ENCODE measurements around the gene DND1.
"Not testable (repeated sequence)": the region's sequence is repeated elsewhere in the genome, so short reads cannot be mapped to it uniquely, and the experiment has no call there.

DND1 gene

DNA sequence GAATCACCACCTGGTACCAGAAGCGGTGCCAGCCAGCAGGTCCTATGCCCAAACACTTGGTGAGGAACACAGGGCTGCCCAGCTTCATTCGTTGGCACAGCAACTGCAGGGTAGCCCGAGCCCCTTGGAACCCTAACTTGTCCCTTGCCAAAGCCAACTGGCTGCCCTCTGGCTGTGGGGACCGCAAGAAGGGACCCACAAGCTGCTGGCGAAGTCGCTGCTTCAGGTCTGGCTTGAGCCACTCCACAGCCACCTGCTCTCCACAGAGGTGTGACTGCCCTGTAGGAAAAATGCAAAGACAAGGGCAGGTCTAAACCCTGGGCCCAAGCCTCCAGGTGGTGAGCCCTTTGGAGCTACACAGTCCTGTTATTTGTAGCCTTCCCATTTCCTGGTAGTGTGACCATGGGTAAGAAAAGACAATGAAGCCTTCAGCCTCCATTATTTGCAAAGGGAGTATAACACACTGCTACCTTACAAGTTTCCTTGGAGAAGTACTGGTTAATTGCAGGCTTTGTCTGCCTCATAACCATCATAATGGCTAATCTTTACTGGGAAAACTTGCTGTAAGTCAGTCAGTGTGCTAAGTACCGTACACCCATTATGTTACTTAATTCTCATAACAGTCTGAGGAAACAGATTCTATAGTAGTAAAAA is 1.8 kb downstream of the DND1 start:
- ATAC-seq = no peak

- ATAC-seq = not testable (repeated sequence)
Observed at GRCh38 chr5:140671035-140671434, 2.3 kb downstream of the DND1 start.

GRCh38 chr5:140664359-140665119 is 8.8 kb downstream of the DND1 start, which contains the start of gene WDR55:
TSS of gene WDR55 (plus strand) at chr5:140664904. CDS start at chr5:140664913, 9 bp downstream.
- peak; percentile 98 for ATAC-seq

GRCh38 chr5:140664030-140664358 is 9.4 kb downstream of the DND1 start:
- no peak for ATAC-seq

GRCh38 chr5:140660371-140660770 is 13.0 kb downstream of the DND1 start:
- ATAC-seq = not testable (repeated sequence)

- ATAC-seq = no peak
Observed at GRCh38 chr5:140658870-140659269, 14.5 kb downstream of the DND1 start.

- ATAC-seq = no peak
Observed at GRCh38 chr5:140647042-140647419, 26.3 kb downstream of the DND1 start.

DNA sequence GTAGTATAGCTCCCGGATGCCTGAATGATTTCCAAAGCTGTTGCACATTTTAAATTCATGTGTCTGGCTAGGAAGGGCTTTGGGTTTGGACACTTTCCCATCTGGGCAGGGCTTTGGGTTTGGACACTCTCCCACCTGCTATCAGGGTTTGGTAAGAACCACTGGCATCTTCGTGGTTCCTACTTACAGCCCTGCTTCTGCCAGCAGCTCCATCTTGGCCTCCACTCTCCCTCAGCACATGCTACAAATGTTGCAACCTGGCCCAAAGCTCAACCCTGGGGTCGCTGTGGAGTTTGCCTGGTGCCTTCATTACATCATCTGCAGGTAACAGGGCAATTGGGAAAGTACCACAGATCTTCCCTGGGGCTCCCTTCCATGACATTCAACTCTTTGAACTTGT is 30.7 kb downstream of the DND1 start:
- ATAC-seq = no peak

GRCh38 chr5:140641716-140642115 is 31.7 kb downstream of the DND1 start:
- no peak for ATAC-seq

GRCh38 chr5:140639148-140639981 is 34.0 kb downstream of the DND1 start, which contains the start of gene TMCO6:
TSS of gene TMCO6 (plus strand) at chr5:140639451. CDS start at chr5:140639528, 77 bp downstream.
- ATAC-seq = peak; percentile 92 to 93

GRCh38 chr5:140638898-140639147 is 34.6 kb downstream of the DND1 start:
- ATAC-seq = not testable (repeated sequence)

- ATAC-seq = no peak
Observed at GRCh38 chr5:140637371-140638100, 35.8 kb downstream of the DND1 start.

DNA sequence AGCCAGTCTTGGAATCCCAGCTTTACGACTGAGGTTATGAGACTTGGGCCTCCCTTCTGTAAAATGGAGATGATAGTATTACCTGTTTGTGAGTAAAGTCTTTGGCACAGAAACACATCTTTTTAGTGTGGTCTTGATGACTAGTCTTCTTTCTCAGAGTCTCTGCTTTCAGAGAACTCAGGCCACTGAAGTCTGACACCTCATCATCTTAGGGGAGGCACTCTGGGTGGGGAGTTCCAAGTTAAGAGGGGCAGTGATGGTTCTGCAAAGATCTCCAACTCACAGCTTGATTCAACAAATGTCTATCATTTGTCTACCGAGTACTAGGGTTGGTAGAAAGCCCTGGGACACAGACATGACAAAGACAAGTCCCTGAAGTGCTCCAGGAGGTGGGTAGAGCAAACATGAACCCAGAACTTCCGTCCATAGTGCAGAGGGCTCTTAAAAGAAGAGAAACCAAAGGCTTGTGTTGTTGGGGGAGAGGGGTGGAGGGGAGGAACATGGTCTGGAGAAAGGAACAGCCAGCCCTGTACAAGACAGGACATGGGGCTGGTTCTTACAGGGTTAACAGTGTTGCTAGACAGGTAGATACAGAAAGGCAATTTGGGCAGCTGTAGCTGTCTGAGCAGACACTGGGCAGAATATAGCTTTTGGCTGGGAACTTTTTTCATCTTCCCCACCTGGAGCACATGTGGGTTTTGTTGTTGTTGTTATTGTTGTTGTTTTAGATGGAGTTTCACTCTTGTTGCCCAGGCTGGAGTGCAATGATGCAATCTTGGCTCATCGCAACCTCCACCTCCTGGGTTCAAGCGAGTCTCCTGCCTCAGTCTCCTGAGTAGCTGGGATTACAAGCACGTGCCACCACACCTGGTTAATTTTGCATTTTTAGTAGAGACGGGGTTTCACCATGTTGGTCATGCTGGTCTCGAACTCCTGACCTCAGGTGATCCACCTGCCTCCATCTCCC is 37.8 kb downstream of the DND1 start:
- ATAC-seq = no peak

DNA sequence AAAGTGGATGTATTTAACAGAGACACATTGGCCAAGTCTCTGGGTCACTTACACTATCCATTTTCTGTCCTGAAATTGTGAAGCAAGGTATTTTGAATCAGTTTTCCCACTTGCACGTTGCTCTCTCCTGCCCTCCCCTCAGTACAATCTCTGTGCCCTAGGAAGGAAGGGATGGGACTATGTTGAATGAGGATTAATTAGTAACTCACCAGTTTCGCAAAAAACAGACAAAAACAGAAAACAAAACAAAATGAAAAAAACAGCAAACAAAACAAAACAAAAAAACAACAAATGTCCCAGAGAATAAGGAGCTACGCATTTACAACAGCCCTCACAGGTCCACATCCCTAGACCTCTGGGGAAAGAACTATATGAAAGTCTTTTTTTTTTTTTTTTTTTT is 39.3 kb downstream of the DND1 start:
- no peak for ATAC-seq

DNA sequence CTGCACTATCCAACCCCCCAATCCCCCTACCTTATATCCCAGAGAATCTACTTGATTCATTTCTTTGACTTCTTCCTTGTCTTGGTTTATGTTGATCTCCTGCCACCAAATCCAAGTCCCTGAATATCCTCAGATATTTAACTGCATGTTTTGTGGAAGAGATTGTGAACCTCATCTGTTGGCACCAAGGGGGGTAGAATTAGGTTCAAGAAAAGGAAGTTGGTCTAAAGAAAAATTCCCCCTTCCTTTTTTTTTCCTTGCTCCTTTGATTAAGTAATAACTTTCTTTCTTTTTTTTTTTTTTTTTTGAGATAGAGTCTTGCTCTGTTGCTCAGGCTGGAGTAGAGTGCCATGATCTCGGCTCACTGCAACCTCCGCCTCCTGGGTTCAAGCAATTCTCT is 39.9 kb downstream of the DND1 start:
- ATAC-seq = no peak

DNA sequence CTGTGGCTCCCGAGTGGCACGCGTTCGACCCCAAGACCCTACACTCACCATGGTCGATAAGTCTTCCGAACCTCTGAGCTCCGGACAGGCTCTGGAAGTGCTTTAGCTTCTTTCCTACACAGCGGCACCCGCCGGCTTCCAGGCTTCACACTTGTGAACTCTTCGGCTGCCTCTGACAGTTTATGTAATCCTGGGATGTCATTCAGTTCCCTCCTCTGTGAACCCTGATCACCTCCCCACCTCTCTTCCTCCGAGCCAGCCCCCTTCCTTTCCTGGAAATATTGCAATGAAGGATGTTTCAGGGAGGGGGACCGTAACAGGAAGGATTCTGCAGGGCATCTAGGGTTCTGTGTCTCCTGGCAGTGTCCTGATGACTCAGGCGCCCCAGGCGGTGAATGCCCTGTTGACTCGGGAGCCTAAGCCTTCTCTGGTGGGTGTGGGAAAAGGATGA is 40.3 kb downstream of the DND1 start, which contains the start of gene CD14:
TSS of gene CD14 (minus strand) at position 155 of the 451 bp plus-strand sequence. CDS start at position 51, 104 bp downstream.
- ATAC-seq = peak in 1 of 2 donors; percentile 7

GRCh38 chr5:140632366-140633020 is 40.9 kb downstream of the DND1 start:
- ATAC-seq = peak; percentile 74 to 79

DNA sequence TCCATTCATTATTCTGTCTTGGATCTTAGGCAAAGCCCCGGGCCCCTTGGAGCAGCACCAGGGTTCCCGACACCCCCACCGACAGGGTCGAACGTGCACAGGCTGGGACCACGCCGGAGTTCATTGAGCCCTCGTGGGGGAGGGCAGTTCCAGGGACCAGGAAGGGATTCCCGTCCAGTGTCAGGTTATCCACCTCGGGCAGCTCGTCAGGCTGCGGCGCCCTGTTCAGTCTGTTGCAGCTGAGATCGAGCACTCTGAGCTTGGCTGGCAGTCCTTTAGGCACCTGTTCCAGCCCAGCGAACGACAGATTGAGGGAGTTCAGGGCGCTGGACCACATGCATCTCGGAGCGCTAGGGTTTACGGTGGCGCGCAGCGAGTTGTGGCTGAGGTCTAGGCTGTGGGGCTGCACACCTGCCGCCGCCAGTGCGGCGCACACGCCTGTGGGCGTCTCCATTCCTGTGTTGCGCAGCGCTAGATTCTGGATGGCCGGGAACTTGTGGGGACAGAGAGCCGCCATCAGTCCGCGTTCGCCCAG is 41.5 kb downstream of the DND1 start:
- peak; percentile 55 to 59 for ATAC-seq

GRCh38 chr5:140631036-140631417 is 42.3 kb downstream of the DND1 start:
- no peak for ATAC-seq

DNA sequence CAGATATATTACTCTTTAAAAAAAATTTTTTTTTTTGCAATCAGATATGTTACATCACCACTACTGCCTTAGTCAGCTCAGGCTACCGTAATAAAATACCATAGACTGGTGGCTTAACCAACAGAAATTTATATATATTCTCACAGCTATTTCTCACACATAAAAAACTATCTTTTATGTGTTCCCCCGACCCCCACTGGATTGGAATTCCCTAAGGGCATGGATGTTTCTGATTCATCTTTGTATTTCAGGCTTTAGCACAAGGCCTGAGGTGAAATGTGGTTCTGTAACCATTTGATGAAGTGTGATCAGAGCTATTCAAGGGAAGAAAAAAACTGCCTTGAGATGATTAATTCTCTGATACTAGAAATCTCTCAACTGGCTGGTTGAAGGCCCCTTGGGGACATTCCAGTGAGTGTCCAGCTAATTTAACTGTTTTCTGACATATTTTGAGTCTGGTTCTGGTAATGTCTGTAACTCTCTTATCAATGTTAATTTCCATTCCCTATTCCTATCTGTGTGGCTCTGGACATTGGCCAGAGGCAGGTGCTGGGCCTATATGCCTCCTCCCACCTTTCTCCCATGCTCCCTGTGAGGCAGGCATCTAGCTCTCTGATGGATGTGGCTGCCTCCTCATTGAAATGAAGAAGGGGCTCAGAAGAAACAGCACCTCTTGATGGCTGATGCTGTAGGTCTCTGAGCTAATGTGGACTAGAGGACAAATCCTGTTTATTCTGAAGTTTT is 42.9 kb downstream of the DND1 start:
- ATAC-seq = no peak

All from activated CD4-positive, CD25-positive, alpha-beta regulatory T cell treated with anti-CD3 and anti-CD28 coated beads, Interleukin-2, amount 50 U/mL, for 24 hours (primary cell).